Left lung (tissue), 10 donors: ENCODE data around the gene ZNF726. TPM values are rescaled to one million over a fixed set of nuclear protein-coding genes. Genes with fewer than 3 reads are reported as not detected.

Source experiments
- ATAC-seq: fragments of 200-7000 bp; cut with Tn5 transposase; one replicate; pipeline ENCODE4 v1.9.1; 2020; ENCODE audit warnings: moderate library complexity
- DNase-seq, 4 donors: peaks; one replicate each; pipeline ENCODE4 v3.0.0-alpha.2; 2013 to 2020
- H3K27ac ChIP-seq, 2 donors: fragments of 200-600 bp; sonication (generic) in 1 of 2; one replicate each; pipeline versions ENCODE4 v1.5.0 to v1.8.0; 2020 to 2021
- H3K27me3 ChIP-seq, 2 donors: fragments of 200-600 bp; sonication (generic) in 1 of 2; one replicate each; pipeline versions ENCODE4 v1.5.0 to v1.8.0; 2020 to 2021
- H3K36me3 ChIP-seq, 2 donors: fragments of 200-600 bp; sonication (generic) in 1 of 2; one replicate each; pipeline versions ENCODE4 v1.5.0 to v1.8.0; 2020 to 2021
- H3K4me1 ChIP-seq, 2 donors: fragments of 200-600 bp; one replicate each; pipeline ENCODE4 v1.8.0; 2021
- H3K4me3 ChIP-seq, 2 donors: fragments of 200-600 bp; sonication (generic) in 1 of 2; one replicate each; pipeline versions ENCODE4 v1.5.0 to v1.8.0; 2020 to 2021; ENCODE audit warnings: mild to moderate bottlenecking in 1 of 2
- H3K9me3 ChIP-seq, 2 donors: fragments of 200-600 bp; sonication (generic) in 1 of 2; one replicate each; pipeline versions ENCODE4 v1.5.0 to v1.8.0; 2020 to 2021
- intact Hi-C, 2 donors: fragments of 100-400 bp; cut with DNase I; formaldehyde crosslinking; loops; one replicate each; pipeline versions ENCODE4 v1.11.2 to v1.14.2; 2022
- polyA plus RNA-seq, 6 donors: library from polyadenylated mRNA; unstranded; fragments of 120-200 nt; gene quantifications; one replicate each; pipeline ENCODE4 v1.2.1, GENCODE V29; 2013; ENCODE audit not compliant: insufficient read length in 6 of 6
- total RNA-seq, 2 donors: library from RNA; stranded (reverse); fragmentation: NEBNext Ultra II Directional; extraction: Animal tissue kit (Norgen Biotek cat#: 25700); gene quantifications; one replicate each; pipeline ENCODE4 v1.2.1, GENCODE V29; 2021
- TF ChIP-seq, protein P1 (sequence below), 2 donors: fragments of 200-600 bp; sonication (generic) in 1 of 2; IDR thresholded peaks; one replicate each; pipeline versions ENCODE4 v1.5.0 to v1.8.0; 2021; ENCODE audit warnings: antibody characterized with exemption in 2 of 2
- donor health status: DM: no; HTN: yes; CAD: no.
- donor health status: DM: no; HTN: no; CAD: no.

Gene ZNF726
- total and polyA plus RNA-seq, 8 donors: 4.0 to 19.4 (median 13.2) TPM

DNA sequence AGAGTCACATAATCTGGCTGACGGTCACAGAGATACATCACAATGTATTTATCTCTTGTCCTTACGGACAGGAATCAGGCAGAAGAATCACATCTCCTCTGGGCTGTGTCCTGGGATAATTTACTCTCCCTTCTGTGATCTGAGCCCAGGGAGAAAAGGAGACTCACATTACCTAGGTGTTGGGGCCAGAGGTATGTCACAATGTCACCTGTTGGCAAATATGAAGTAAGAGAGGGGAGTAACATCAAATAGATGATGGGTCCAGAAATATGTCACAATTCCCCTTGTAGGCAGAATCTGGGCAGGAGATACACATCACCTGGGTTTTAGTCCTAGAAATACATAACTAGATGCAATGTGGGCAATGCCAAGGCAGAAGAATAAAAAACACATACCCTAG lies 67.2 kb downstream of the ZNF726 start:
- no peaks in the 10 kb centered on the region for H3K4me1 ChIP-seq
- intact Hi-C loops: no loop called here
- H3K9me3 ChIP-seq: peaks cover 0 to 6% of the 10 kb centered on the region in 2 donors
- H3K4me3 ChIP-seq: no peak overlapping the region
- H3K27me3 ChIP-seq: no peaks in the 10 kb centered on the region
- H3K27ac ChIP-seq: no peak overlapping the region
- no peak for DNase-seq
- no peak for ATAC-seq
- no peaks in the 10 kb centered on the region for H3K36me3 ChIP-seq
- TF ChIP-seq, protein P1, sequence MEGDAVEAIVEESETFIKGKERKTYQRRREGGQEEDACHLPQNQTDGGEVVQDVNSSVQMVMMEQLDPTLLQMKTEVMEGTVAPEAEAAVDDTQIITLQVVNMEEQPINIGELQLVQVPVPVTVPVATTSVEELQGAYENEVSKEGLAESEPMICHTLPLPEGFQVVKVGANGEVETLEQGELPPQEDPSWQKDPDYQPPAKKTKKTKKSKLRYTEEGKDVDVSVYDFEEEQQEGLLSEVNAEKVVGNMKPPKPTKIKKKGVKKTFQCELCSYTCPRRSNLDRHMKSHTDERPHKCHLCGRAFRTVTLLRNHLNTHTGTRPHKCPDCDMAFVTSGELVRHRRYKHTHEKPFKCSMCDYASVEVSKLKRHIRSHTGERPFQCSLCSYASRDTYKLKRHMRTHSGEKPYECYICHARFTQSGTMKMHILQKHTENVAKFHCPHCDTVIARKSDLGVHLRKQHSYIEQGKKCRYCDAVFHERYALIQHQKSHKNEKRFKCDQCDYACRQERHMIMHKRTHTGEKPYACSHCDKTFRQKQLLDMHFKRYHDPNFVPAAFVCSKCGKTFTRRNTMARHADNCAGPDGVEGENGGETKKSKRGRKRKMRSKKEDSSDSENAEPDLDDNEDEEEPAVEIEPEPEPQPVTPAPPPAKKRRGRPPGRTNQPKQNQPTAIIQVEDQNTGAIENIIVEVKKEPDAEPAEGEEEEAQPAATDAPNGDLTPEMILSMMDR (IDR thresholded peaks at IDR 0.05): no peak

DNA sequence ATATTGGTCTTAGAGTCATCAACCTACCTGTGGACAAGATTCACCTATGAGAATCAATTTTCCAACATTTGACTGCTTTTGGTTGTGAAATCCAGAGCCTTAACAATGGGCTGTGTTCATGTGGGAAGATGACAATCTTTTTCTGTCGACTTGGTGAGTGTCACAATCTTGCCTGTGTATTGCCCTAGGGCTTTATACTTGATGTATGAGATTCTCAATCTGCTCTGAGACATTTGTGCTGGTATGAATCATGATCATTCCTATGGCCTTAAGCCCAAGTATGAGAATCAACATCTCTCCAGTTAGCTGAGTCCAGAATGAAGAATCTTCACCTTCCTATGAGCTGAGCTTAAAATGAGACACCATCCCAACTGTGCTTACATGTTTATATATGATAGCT lies 68.7 kb downstream of the ZNF726 start:
- ATAC-seq (no peak), DNase-seq (no peak)
- H3K9me3 ChIP-seq: no peaks in the 10 kb centered on the region
- no peaks in the 10 kb centered on the region for H3K4me1 ChIP-seq
- no peaks in the 10 kb centered on the region for H3K27me3 ChIP-seq
- intact Hi-C loops: no loop called here
- TF ChIP-seq, protein P1 (IDR thresholded peaks at IDR 0.05): no peak
- H3K27ac ChIP-seq: no peak overlapping the region
- no peaks in the 10 kb centered on the region for H3K36me3 ChIP-seq
- H3K4me3 ChIP-seq: no peak overlapping the region

Other genes starting within 250 kb of the ZNF726 start
- 10 to 100 TPM in 1 of 2 donors, 1 to 10 TPM in 1; 9.3 to 12.3 TPM for gene ZNF675, start 227.7 kb upstream of the ZNF726 start, total RNA-seq
- 10 to 100 TPM; 18.9 to 23.0 (median 20.4) TPM for gene ZNF675, start 227.7 kb upstream of the ZNF726 start, polyA plus RNA-seq
- gene ZNF681, start 156.0 kb upstream of the ZNF726 start, total RNA-seq: 1 to 10 TPM; 2.6 to 2.7 TPM
- gene ZNF681, start 156.0 kb upstream of the ZNF726 start, polyA plus RNA-seq: 1 to 10 TPM; 5.4 to 8.9 (median 7.0) TPM
- gene ZNF254, start 172.3 kb downstream of the ZNF726 start, total RNA-seq: 10 to 100 TPM; 14.7 to 21.3 TPM
- gene ZNF254, start 172.3 kb downstream of the ZNF726 start, polyA plus RNA-seq: 10 to 100 TPM; 37.6 to 41.8 (median 38.6) TPM